Measurements from ENCODE around the gene SART1.

DNA sequence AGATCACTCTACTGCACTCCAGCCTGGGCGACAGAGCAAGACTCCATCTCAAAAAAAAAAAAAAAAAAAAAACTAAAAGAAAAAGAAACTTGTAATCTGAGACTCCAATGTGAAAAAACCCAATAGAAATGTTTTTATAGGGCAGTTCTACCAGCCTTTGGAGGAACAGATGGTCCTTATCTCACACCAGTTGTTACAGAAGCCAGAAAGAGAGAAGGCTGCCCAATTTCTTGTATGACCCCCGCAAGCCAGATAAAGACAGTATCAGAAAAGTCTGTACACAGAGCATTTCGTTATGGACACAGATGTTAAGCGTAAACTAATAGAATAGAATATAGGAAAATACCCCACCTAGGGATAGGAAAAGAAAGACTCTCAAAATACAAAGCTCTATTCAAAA lies 27.5 kb upstream of the SART1 start:
- no peak for TF ChIP-seq ZNF274 (IDR thresholded peaks at IDR 0.05; ENCODE audit: low read depth, low read length)
- TF ChIP-seq SUZ12 (IDR thresholded peaks at IDR 0.05; ENCODE audit: extremely low read depth, insufficient read depth, insufficient read length): no peak
- TF ChIP-seq YY1 (IDR thresholded peaks at IDR 0.05; ENCODE audit: insufficient read depth, insufficient read length): no peak

All from NT2/D1 (cell line).